Endometrium (tissue), 2 donors: ENCODE results near the gene OR52L1.

Experiments used
- FAIRE-seq: peaks from 2 replicates; lab custom pipeline; 2012; peaks lifted over from hg19 to GRCh38; lab: Jason Lieb, UNC
- donor health status: control.
- donor health status: control.

Gene OR52L1

DNA sequence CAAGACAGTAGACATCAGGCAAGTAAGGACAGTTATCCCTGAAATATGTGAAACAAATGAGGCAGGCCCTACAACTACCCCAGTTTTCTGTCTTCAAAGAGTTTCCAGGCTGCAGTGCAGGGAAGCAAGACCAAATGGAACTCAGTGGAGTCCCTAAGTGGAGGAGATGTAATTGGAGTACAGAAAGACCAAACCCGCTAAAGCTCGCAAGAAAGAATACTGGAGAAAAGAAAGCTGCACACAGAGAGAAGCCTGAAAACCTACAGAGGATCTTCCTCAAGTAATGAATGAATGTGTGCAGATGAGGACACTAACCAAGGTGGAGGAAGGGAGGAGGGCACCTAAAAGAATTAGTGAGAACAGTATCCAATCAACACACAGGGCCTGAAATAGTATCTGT lies 46.0 kb downstream of the OR52L1 start:
- no peak for FAIRE-seq

DNA sequence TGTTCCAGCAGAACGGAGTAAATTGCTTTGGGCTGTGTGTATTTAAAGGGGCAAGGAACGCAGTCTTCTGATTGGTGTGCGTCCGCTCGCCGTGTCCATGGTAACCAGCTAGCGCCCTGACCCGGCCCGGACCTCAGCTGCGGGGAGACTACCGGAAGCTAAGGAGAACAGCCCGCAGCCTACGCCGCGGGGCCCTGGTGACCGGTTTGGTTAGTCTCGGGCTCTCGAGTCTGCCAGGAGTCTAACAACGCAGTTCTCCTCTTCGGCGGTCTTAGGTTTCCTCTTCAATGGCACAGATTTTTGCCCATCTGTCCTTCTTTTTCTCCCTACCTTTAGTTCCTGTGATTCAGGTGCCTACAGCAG lies 48.2 kb downstream of the OR52L1 start:
- FAIRE-seq = no peak

DNA sequence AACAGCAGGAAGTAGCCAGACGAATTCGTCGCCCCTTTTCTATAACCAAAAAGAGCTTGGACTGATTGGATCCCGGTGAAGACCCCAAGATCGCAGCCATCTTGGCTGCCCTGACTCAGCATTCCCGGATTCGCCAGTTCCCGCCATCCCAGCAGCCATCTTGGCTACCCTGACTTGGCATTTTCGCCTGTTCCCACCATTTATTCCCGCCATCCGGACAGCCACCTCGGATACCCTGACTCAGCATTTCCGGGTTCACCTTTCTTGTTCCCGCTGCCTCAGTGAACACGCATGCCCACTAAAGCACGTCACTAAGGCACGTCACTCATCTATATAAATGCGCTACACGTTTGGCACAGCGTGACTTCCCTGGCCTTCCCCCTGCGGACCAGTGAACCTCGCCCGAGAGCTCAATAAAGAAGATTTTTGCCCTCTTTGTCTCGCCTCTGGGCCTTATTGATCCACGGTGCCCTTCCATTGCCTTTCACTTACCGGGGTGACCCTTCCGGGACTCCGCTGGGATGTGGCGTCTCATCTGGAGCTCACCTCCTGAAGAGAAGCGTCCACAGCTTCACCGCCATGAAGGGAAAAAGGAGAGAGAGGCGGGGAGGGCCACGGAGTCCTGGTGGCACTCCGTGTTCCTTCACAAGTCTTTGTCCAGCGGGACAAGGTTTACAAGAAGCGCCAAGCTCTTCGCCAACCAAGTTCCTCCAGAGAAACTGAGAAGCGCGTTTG lies 48.8 kb downstream of the OR52L1 start:
- no peak for FAIRE-seq
